ENCODE results near the gene BBS9. TPM values are rescaled to one million over a fixed set of nuclear protein-coding genes. Genes with fewer than 3 reads are reported as not detected.

The BBS9 gene
- total and polyA plus RNA-seq, 7 donors = 2.4 to 36.6 (median 30.5) TPM

GRCh38 chr7:33422825-33423645, 293.7 kb downstream of the BBS9 start:
- no peak for TF ChIP-seq CTCF (IDR thresholded peaks at IDR 0.05)
- TF ChIP-seq EP300 (IDR thresholded peaks at IDR 0.05) = no peak
- Histone ChIP-seq H3K9me3 (no peaks in the 10 kb centered on the region), H3K36me3 (no peaks in the 10 kb centered on the region), H3K4me3 (no peak overlapping the region), H3K4me1 (peaks cover 0 to 23% (median 5%) of the 10 kb centered on the region in 4 donors), H3K27me3 (no peaks in the 10 kb centered on the region), H3K27ac (no peak overlapping the region)
- intact Hi-C loops (cut with DNase I) = no loop called here
- WGBS, 2 donors = 88 to 89% methylated on average over 8 of the region's 8 CpGs
- no peak for DNase-seq

- no peaks in the 10 kb centered on the region for H3K9me3 ChIP-seq
- intact Hi-C loops (cut with DNase I) = no loop called here
- no peak overlapping the region for H3K27ac ChIP-seq
- DNase-seq = no peak
- peaks cover 0 to 23% (median 5%) of the 10 kb centered on the region in 4 donors for H3K4me1 ChIP-seq
- no peak for TF ChIP-seq POLR2A (IDR thresholded peaks at IDR 0.05)
- no peak for TF ChIP-seq CTCF (IDR thresholded peaks at IDR 0.05)
- no peak for TF ChIP-seq POLR2AphosphoS5 (IDR thresholded peaks at IDR 0.05)
- TF ChIP-seq EP300 (IDR thresholded peaks at IDR 0.05) = no peak
- WGBS, 2 donors = 76 to 79% methylated on average over 1 of the region's 1 CpG
- H3K36me3 ChIP-seq = no peaks in the 10 kb centered on the region
- no peaks in the 10 kb centered on the region for H3K27me3 ChIP-seq
- no peak overlapping the region for H3K4me3 ChIP-seq
Measured at GRCh38 chr7:33423646-33424020, 294.3 kb downstream of the BBS9 start.

GRCh38 chr7:33425395-33425794, 296.0 kb downstream of the BBS9 start:
- H3K36me3 ChIP-seq = no peaks in the 10 kb centered on the region
- H3K9me3 ChIP-seq = no peaks in the 10 kb centered on the region
- DNase-seq = no peak
- intact Hi-C loops (cut with DNase I) = no loop called here
- no peak overlapping the region for H3K4me3 ChIP-seq
- H3K27me3 ChIP-seq = no peaks in the 10 kb centered on the region
- 95 to 96% methylated on average over 5 of the region's 5 CpGs for WGBS, 2 donors
- TF ChIP-seq CTCF (IDR thresholded peaks at IDR 0.05) (no peak), EP300 (IDR thresholded peaks at IDR 0.05) (no peak), POLR2AphosphoS5 (IDR thresholded peaks at IDR 0.05) (no peak), POLR2A (IDR thresholded peaks at IDR 0.05) (no peak)
- peaks cover 0 to 21% (median 5%) of the 10 kb centered on the region in 4 donors for H3K4me1 ChIP-seq
- H3K27ac ChIP-seq = no peak overlapping the region

- Histone ChIP-seq H3K27ac (no peak overlapping the region), H3K9me3 (no peaks in the 10 kb centered on the region), H3K27me3 (no peaks in the 10 kb centered on the region), H3K4me3 (no peak overlapping the region), H3K4me1 (peaks cover 0 to 14% (median 4%) of the 10 kb centered on the region in 4 donors), H3K36me3 (no peaks in the 10 kb centered on the region)
- TF ChIP-seq POLR2AphosphoS5 (IDR thresholded peaks at IDR 0.05) (no peak), POLR2A (IDR thresholded peaks at IDR 0.05) (no peak), CTCF (IDR thresholded peaks at IDR 0.05) (no peak), EP300 (IDR thresholded peaks at IDR 0.05) (no peak)
- intact Hi-C loops (cut with DNase I) = no loop called here
- WGBS, 2 donors = 78 to 81% methylated on average over 5 of the region's 5 CpGs
- DNase-seq = no peak
Measured at GRCh38 chr7:33425929-33426678, 296.7 kb downstream of the BBS9 start.
